GM12878 (cell line): ENCODE results near the gene UFC1. TPM values are rescaled to one million over a fixed set of nuclear protein-coding genes. Genes with fewer than 3 reads are reported as not detected.
A peak's percentile ranks its signal among the peaks of the same experiment; 100 is the strongest.

Source experiments
- ATAC-seq: fragments of 200-7000 bp; cut with Tn5 transposase; 3 replicates; pipeline ENCODE4 v1.9.1; 2020; ENCODE audit warnings: mild to moderate bottlenecking, moderate library complexity
- BruUV-seq: library from RNA; stranded (reverse); fragments of 400-500 nt; replicated peaks from 2 replicates; lab custom pipeline; 2021; lab: Mats Ljungman, UMichigan
- CTCF ChIA-PET: fragments of 300-600 bp; sonication (Branson Sonifier 250); formaldehyde crosslinking; extraction: SDS; loops from one replicate; lab custom pipeline; 2021; ENCODE audit warnings: inconsistent platforms; lab: Yijun Ruan, JAX
- POLR2A ChIA-PET: fragments of 350-600 bp; formaldehyde crosslinking; extraction: SDS; loops from one replicate; lab custom pipeline; 2021; ENCODE audit warnings: inconsistent platforms; lab: Charles Lee
- RAD21 ChIA-PET: fragments of 300-600 bp; sonication (Branson Sonifier 250); formaldehyde crosslinking; loops from one replicate; lab custom pipeline; 2023; ENCODE audit warnings: antibody characterized with exemption; ENCODE audit not compliant: unreplicated experiment; lab: Charles Lee
- SMC1A ChIA-PET: fragments of 300-600 bp; sonication (Branson Sonifier 250); formaldehyde crosslinking; loops from one replicate; lab custom pipeline; 2023; ENCODE audit not compliant: unreplicated experiment, uncharacterized antibody; lab: Charles Lee
- DNase-seq: peaks from one replicate; pipeline ENCODE4 v3.0.0-alpha.2; 2011; ENCODE audit warnings: low read depth, low spot score
- FAIRE-seq: peaks from 3 replicates; lab custom pipeline; 2011; peaks lifted over from hg19 to GRCh38; lab: Jason Lieb, UNC
- H2AFZ ChIP-seq: 2 replicates; pipeline ENCODE4 v1.6.0; 2011; ENCODE audit warnings: low read depth, low read length, control low read depth; ENCODE audit not compliant: control insufficient read depth
- H3K27ac ChIP-seq: 2 replicates; pipeline ENCODE4 v1.5.1; 2011; ENCODE audit warnings: control low read depth; ENCODE audit not compliant: control insufficient read depth, insufficient read depth
- H3K27me3 ChIP-seq, 2 experiments: replicated peaks in 1 of 2; 2 replicates each; pipeline versions ENCODE4 v1.6.0 to v1.6.1; 2011; ENCODE audit warnings: low read length in 1 of 2; ENCODE audit not compliant: control insufficient read depth in 2 of 2, insufficient read depth in 2 of 2
- H3K36me3 ChIP-seq, 2 experiments: 2 replicates each; pipeline ENCODE4 v1.5.1; 2011; ENCODE audit warnings: low read length in 1 of 2; ENCODE audit not compliant: control insufficient read depth in 2 of 2, insufficient read depth in 2 of 2
- H3K4me1 ChIP-seq: 2 replicates; pipeline ENCODE4 v1.6.1; 2011; ENCODE audit warnings: mild to moderate bottlenecking, low read length, moderate library complexity, mixed read lengths; ENCODE audit not compliant: control insufficient read depth, insufficient read depth
- H3K4me2 ChIP-seq: 2 replicates; pipeline ENCODE4 v1.6.0; 2011; ENCODE audit warnings: control low read depth; ENCODE audit not compliant: control insufficient read depth, insufficient read depth
- H3K4me3 ChIP-seq: fragments of 200-600 bp; sonication (generic); 2 replicates; pipeline ENCODE4 v1.5.1; 2016
- H3K79me2 ChIP-seq: 2 replicates; pipeline ENCODE4 v1.6.0; 2011; ENCODE audit warnings: low read length; ENCODE audit not compliant: control insufficient read depth, insufficient read depth
- H3K9ac ChIP-seq: 2 replicates; pipeline ENCODE4 v1.8.0; 2011; ENCODE audit warnings: low read length, control low read depth, mixed read lengths; ENCODE audit not compliant: control insufficient read depth, insufficient read depth
- H3K9me3 ChIP-seq: replicated peaks from 3 replicates; pipeline ENCODE4 v1.5.1; 2011; ENCODE audit warnings: mild to moderate bottlenecking, low read length; ENCODE audit not compliant: control insufficient read depth, insufficient read depth
- H4K20me1 ChIP-seq: 2 replicates; pipeline ENCODE4 v1.6.0; 2011; ENCODE audit not compliant: control insufficient read depth, insufficient read depth
- CREB1 ChIP-seq: IDR thresholded peaks from 2 replicates; pipeline ENCODE4 v1.6.1; 2012; ENCODE audit warnings: low read depth, mild to moderate bottlenecking, inconsistent platforms
- CTCF ChIP-seq, 3 experiments: IDR thresholded peaks in 2 of 3; conservative IDR thresholded peaks in 1 of 3; 2 replicates each; pipeline ENCODE4 v1.5.1; 2011; ENCODE audit warnings: low read depth in 3 of 3, low read length in 3 of 3, mild to moderate bottlenecking in 3 of 3, control low read depth in 2 of 3, moderate library complexity in 2 of 3, inconsistent platforms in 1 of 3, mixed read lengths in 1 of 3; ENCODE audit not compliant: control insufficient read depth in 2 of 3, insufficient read depth in 1 of 3; ENCODE audit errors: extremely low read depth in 1 of 3
- HDAC6 ChIP-seq: fragments of 200-600 bp; sonication (generic); IDR thresholded peaks from one replicate; pipeline ENCODE4 v1.8.0; 2017; ENCODE audit warnings: antibody characterized with exemption; ENCODE audit not compliant: unreplicated experiment
- SUZ12 ChIP-seq: fragments of 200-600 bp; sonication (generic); IDR thresholded peaks from one replicate; pipeline ENCODE4 v1.6.1; 2018; ENCODE audit warnings: antibody characterized with exemption, mild to moderate bottlenecking; ENCODE audit not compliant: unreplicated experiment
- WRNIP1 ChIP-seq: IDR thresholded peaks from 2 replicates; pipeline ENCODE4 v1.6.1; 2011; ENCODE audit warnings: low read depth, low read length, improper control_type of control experiment, borderline replicate concordance
- WGBS: methylation state at CpG from one replicate; pipeline ENCODE4 v1.1.6; 2016; ENCODE audit warnings: low lambda C conversion rate; ENCODE audit not compliant: insufficient replicate concordance, insufficient coverage; ENCODE audit errors: missing lambda C conversion rate; 5-methylcytosine and 5-hydroxymethylcytosine counted together
- in situ Hi-C: fragments of 300-500 bp; cut with MboI; formaldehyde crosslinking; loops from 9 replicates; pipeline ENCODE4 v1.14.3; 2018; ENCODE audit warnings: mixed read lengths
- intact Hi-C: fragments of 100-400 bp; cut with micrococcal nuclease; formaldehyde crosslinking; loops from one replicate; pipeline ENCODE4 v1.14.2; 2022; ENCODE audit not compliant: unreplicated experiment
- polyA plus RNA-seq, 11 experiments: library from polyadenylated mRNA; depleted of rRNA in 4 of 11; unstranded in 6 of 11; stranded (reverse) in 5 of 11; fragments of >200 nt; fragmentation: Nextera tagmentation in 4 of 11; fragmentation: Illumina TruSeq in 1 of 11; extraction: Ambion mirVana in 4 of 11; extraction: Trizol in 1 of 11; gene quantifications; 1 replicate in 1 of 11; 2 replicates in 10 of 11; pipeline versions ENCODE4 v1.2.1 to v1.2.3, GENCODE V29; 2011 to 2016; ENCODE audit warnings: inconsistent platforms in 2 of 11, missing spikeins in 2 of 11, low read depth in 1 of 11
- total RNA-seq, 4 experiments: library from RNA; depleted of rRNA in 3 of 4; stranded (reverse); fragments of >200 nt in 3 of 4; fragmentation: Illumina TruSeq in 1 of 4; extraction: Trizol in 1 of 4; gene quantifications; 2 replicates each; pipeline versions ENCODE4 v1.2.1 to v1.2.3, GENCODE V29; 2013 to 2021
- TF ChIP-seq, protein P1 (sequence below): IDR thresholded peaks from 2 replicates; pipeline ENCODE4 v1.6.1; 2011; ENCODE audit warnings: low read depth, mild to moderate bottlenecking, low read length, moderate library complexity, borderline replicate concordance; ENCODE audit errors: extremely low read depth

The UFC1 gene
- total and polyA plus RNA-seq, 10 of the 15 experiments (the other 5 are each of a cell fraction or from before 2014, with no cell fraction given): 95.9 to 239 (median 151) TPM

GRCh38 chr1:161200421-161200991 lies 46.7 kb downstream of the UFC1 start:
- SMC1A ChIA-PET: interaction anchor here (1.4 to 6.6 kb wide), 3 partner anchors 19 to 34 kb away, joined by 6 to 66 read pairs (median 18); partner anchors contain the start of genes PPOX and TOMM40L
- H3K9me3 ChIP-seq: no peaks in the 10 kb centered on the region
- ATAC-seq: no peak
- DNase-seq: no peak
- TF ChIP-seq HDAC6 (no peak), CREB1 (no peak), SUZ12 (no peak), CTCF (IDR thresholded peaks at IDR 0.05 in 2 of 3, conservative IDR thresholded peaks at IDR 0.05 in 1 of 3; ENCODE audit: control insufficient read depth in 2 of 3, extremely low read depth in 1 of 3, insufficient read depth in 1 of 3, low read depth in 3 of 3, low read length in 3 of 3) (no peak), WRNIP1 (no peak)
- TF ChIP-seq, protein P1, sequence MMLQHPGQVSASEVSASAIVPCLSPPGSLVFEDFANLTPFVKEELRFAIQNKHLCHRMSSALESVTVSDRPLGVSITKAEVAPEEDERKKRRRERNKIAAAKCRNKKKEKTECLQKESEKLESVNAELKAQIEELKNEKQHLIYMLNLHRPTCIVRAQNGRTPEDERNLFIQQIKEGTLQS: no peak
- BruUV-seq: no TSS peak
- no peak overlapping the region for H3K9ac ChIP-seq
- H3K4me2 ChIP-seq: no peak overlapping the region
- POLR2A ChIA-PET: interaction anchor here (1.0 to 2.6 kb wide), 2 partner anchors 25 to 167 kb away, joined by 4 to 22 read pairs; partner anchors contain the start of genes CFAP126 and TOMM40L
- H3K27ac ChIP-seq: no peak overlapping the region
- peaks cover 20% of the 10 kb centered on the region for H3K79me2 ChIP-seq
- H4K20me1 ChIP-seq: no peaks in the 10 kb centered on the region
- peaks cover 23% of the 10 kb centered on the region for H3K4me1 ChIP-seq
- in situ Hi-C loops (no loop called here), intact Hi-C loops (no loop called here)
- no peak overlapping the region for H3K4me3 ChIP-seq
- no peaks in the 10 kb centered on the region for H3K27me3 ChIP-seq
- CTCF ChIA-PET: interaction anchor here (3.1 to 13.6 kb wide), 5 partner anchors 8 to 183 kb away, joined by 13 to 385 read pairs (median 53); partner anchors contain the start of genes APOA2, FCER1G and TOMM40L
- peak overlapping the region; percentile 40; the same call in 1 of the 2 replicates for H2AFZ ChIP-seq
- WGBS: 35% methylated on average over 5 of the region's 5 CpGs
- no peaks in the 10 kb centered on the region; a peak in 1 of 4 replicates for H3K36me3 ChIP-seq
- RAD21 ChIA-PET: interaction anchor here (1.2 to 6.6 kb wide), 2 partner anchors 25 to 182 kb away, joined by 3 to 72 read pairs; partner anchors contain the start of gene TOMM40L
- FAIRE-seq: no peak
